Natural killer cell treated with Interleukin-12 subunit alpha and Interleukin-12 subunit beta and Interleukin-15 and Interleukin-18, amount 100 ng/mL, for 72 hours (primary cell): ENCODE data around the gene IL21R. TPM values are rescaled to one million over a fixed set of nuclear protein-coding genes. Genes with fewer than 3 reads are reported as not detected.
"Not testable (repeated sequence)": the region's sequence is repeated elsewhere in the genome, so short reads cannot be mapped to it uniquely, and the experiment has no call there.

Experiments used
- ATAC-seq, 2 donors: fragments of 150-1000 bp; cut with Tn5 transposase in 1 of 2; sonication (Bioruptor Pico), chemical (Tn5 transposase) in 1 of 2; 2 replicates each; pipeline ENCODE4 v1.10.0; 2021
- DNase-seq: peaks from one replicate; pipeline ENCODE4 v3.0.0; 2022; ENCODE audit warnings: low spot score
- H3K27ac Mint-ChIP-seq, 2 donors: 1 replicate in 1 of 2; 2 replicates in 1 of 2; pipeline ENCODE4 v1.8.0; 2022; ENCODE audit warnings: mixed read lengths in 2 of 2, mild to moderate bottlenecking in 1 of 2, moderate library complexity in 1 of 2
- H3K27me3 Mint-ChIP-seq, 2 donors: 1 replicate in 1 of 2; 2 replicates in 1 of 2; pipeline ENCODE4 v1.8.0; 2022; ENCODE audit warnings: mixed read lengths in 2 of 2
- H3K36me3 Mint-ChIP-seq: one replicate; pipeline ENCODE4 v1.8.0; 2022; ENCODE audit warnings: mixed read lengths
- H3K4me1 Mint-ChIP-seq, 2 donors: 1 replicate in 1 of 2; 2 replicates in 1 of 2; pipeline ENCODE4 v1.8.0; 2022; ENCODE audit warnings: low read depth in 2 of 2, mixed read lengths in 2 of 2, mild to moderate bottlenecking in 1 of 2
- H3K4me3 Mint-ChIP-seq: one replicate; pipeline ENCODE4 v1.8.0; 2022; ENCODE audit warnings: mixed read lengths
- H3K9me3 Mint-ChIP-seq: 2 replicates; pipeline ENCODE4 v1.8.0; 2022; ENCODE audit warnings: mixed read lengths
- total RNA-seq, 2 donors: library from RNA; stranded (reverse); gene quantifications; one replicate each; pipeline ENCODE4 v1.2.3, GENCODE V29; 2022

IL21R gene
- total RNA-seq, 2 donors from 2014 or later: 58.3 to 64.4 TPM

DNA sequence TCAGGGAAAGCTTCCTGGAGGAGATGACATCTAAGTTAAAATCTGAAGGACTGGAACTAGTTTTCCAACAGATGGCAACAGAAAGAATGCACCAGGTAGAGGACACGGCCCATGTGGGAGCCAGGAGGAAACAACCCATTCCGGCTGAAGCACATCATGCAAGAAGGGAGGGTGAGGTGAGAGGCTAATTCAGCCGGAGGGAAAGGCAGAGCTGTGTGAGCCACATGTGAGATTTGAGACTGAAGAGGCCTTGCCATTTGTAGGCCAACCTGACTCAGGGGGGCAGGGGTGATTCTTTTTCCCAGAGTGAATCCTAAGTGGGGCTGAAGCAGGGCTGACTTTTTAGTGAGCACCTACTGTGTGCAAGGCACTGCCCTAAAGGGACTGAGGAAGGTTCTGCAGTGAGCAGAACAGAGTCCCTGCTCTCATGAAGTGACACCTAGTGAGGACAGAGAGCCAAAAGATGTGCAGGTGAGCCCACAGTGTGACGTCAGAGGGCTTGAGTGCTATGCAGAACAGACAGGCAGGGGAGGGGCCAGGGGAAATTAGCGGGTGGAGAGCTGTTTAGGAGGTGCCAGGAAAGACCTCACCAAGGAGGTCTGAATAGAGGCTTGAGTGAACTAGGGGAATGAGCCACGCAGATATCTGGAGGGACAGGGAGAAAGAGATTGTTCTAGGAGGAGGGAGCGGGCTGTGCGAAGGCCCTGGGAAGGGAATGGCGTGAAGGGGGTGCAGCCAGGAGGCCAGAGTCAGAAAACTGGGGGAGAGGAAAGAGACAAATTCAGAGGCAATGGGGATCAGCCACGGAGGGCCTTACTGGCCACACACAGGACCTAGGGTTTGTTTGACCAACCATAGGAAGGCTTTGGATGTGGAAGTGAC is 19.8 kb upstream of the IL21R start:
- DNase-seq (no peak), ATAC-seq (no peak)
- Mint-ChIP-seq H3K4me3 (no peak overlapping the region), H3K27me3 (peaks cover 0 to 3% of the 10 kb centered on the region in 2 donors), H3K9me3 (peaks cover 13% of the 10 kb centered on the region), H3K36me3 (peaks cover 10% of the 10 kb centered on the region), H3K4me1 (peaks cover 49 to 59% of the 10 kb centered on the region in 2 donors), H3K27ac (peak overlapping the region; percentile 29 to 97)

GRCh38 chr16:27383556-27384243 is 18.3 kb upstream of the IL21R start:
- Mint-ChIP-seq H3K36me3 (peaks cover 10% of the 10 kb centered on the region), H3K27me3 (peaks cover 0 to 3% of the 10 kb centered on the region in 2 donors), H3K9me3 (peaks cover 13% of the 10 kb centered on the region), H3K4me1 (peaks cover 42 to 54% of the 10 kb centered on the region in 2 donors), H3K4me3 (peak overlapping the region; percentile 63), H3K27ac (peak overlapping the region; percentile 57 to 97)
- ATAC-seq (no peak), DNase-seq (no peak)

GRCh38 chr16:27384425-27384824 is 17.5 kb upstream of the IL21R start:
- peak overlapping the region; percentile 57 to 97 for H3K27ac Mint-ChIP-seq
- H3K4me3 Mint-ChIP-seq: peak overlapping the region; percentile 63
- ATAC-seq: no peak
- peaks cover 15% of the 10 kb centered on the region for H3K9me3 Mint-ChIP-seq
- H3K4me1 Mint-ChIP-seq: peaks cover 42 to 49% of the 10 kb centered on the region in 2 donors
- DNase-seq: no peak
- H3K27me3 Mint-ChIP-seq: peaks cover 0 to 3% of the 10 kb centered on the region in 2 donors
- peaks cover 13% of the 10 kb centered on the region for H3K36me3 Mint-ChIP-seq

- H3K27me3 Mint-ChIP-seq: peaks cover 0 to 3% of the 10 kb centered on the region in 2 donors
- peaks cover 40 to 45% of the 10 kb centered on the region in 2 donors for H3K4me1 Mint-ChIP-seq
- H3K27ac Mint-ChIP-seq: peak overlapping the region in 1 of 2 donors; percentile 97
- peaks cover 16% of the 10 kb centered on the region for H3K36me3 Mint-ChIP-seq
- no peak overlapping the region for H3K4me3 Mint-ChIP-seq
- no peak for DNase-seq
- peaks cover 16% of the 10 kb centered on the region for H3K9me3 Mint-ChIP-seq
- ATAC-seq: no peak
Measured at GRCh38 chr16:27385398-27385797, 16.6 kb upstream of the IL21R start.

GRCh38 chr16:27386674-27387073 is 15.3 kb upstream of the IL21R start:
- Mint-ChIP-seq H3K27ac (peak overlapping the region in 1 of 2 donors; percentile 4), H3K4me1 (peaks cover 33 to 43% of the 10 kb centered on the region in 2 donors), H3K36me3 (peaks cover 18% of the 10 kb centered on the region), H3K4me3 (no peak overlapping the region), H3K27me3 (peaks cover 0 to 3% of the 10 kb centered on the region in 2 donors), H3K9me3 (peaks cover 16% of the 10 kb centered on the region)
- DNase-seq (no peak), ATAC-seq (no peak)

DNA sequence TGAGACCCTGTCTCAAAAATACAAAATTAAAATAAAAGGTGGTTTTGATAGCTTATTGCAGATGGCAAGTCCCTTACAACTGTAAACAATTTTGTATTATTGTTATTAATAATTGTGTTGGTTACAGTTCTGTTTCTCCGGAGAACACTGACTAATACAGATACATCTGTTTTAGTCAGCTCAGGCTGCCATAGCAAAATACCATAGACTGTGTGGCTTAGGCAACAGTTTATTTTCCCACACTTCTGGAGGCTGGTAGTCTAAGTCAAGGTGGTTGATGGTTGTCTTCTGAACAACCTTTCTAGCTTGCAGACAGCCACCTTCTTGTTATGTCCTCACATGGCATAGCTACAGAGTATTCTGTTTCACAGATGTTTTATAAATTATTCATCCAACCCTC is 14.2 kb upstream of the IL21R start:
- peaks cover 13% of the 10 kb centered on the region for H3K9me3 Mint-ChIP-seq
- H3K36me3 Mint-ChIP-seq: peaks cover 28% of the 10 kb centered on the region
- no peak for DNase-seq
- H3K4me1 Mint-ChIP-seq: peaks cover 26 to 39% of the 10 kb centered on the region in 2 donors
- H3K27me3 Mint-ChIP-seq: no peaks in the 10 kb centered on the region
- H3K27ac Mint-ChIP-seq: no peak overlapping the region
- no peak overlapping the region for H3K4me3 Mint-ChIP-seq
- peak; percentile 73 to 92 for ATAC-seq

GRCh38 chr16:27389272-27389961 is 12.6 kb upstream of the IL21R start:
- H3K4me3 Mint-ChIP-seq: peak overlapping the region; percentile 13
- DNase-seq: no peak
- H3K4me1 Mint-ChIP-seq: peaks cover 33 to 43% of the 10 kb centered on the region in 2 donors
- peaks cover 9% of the 10 kb centered on the region for H3K9me3 Mint-ChIP-seq
- peak overlapping the region; percentile 5 to 8 for H3K27ac Mint-ChIP-seq
- no peak for ATAC-seq
- peaks cover 33% of the 10 kb centered on the region for H3K36me3 Mint-ChIP-seq
- H3K27me3 Mint-ChIP-seq: no peaks in the 10 kb centered on the region

GRCh38 chr16:27390151-27390550 is 11.8 kb upstream of the IL21R start:
- Mint-ChIP-seq H3K36me3 (peaks cover 37% of the 10 kb centered on the region), H3K4me1 (peaks cover 33 to 42% of the 10 kb centered on the region in 2 donors), H3K27ac (no peak overlapping the region), H3K9me3 (peaks cover 12% of the 10 kb centered on the region), H3K27me3 (no peaks in the 10 kb centered on the region), H3K4me3 (no peak overlapping the region)
- no peak for DNase-seq
- no peak for ATAC-seq

GRCh38 chr16:27392671-27393070 is 9.3 kb upstream of the IL21R start:
- Mint-ChIP-seq H3K4me3 (no peak overlapping the region), H3K27ac (no peak overlapping the region), H3K36me3 (peaks cover 37% of the 10 kb centered on the region), H3K4me1 (peaks cover 33 to 39% of the 10 kb centered on the region in 2 donors), H3K9me3 (peaks cover 9% of the 10 kb centered on the region), H3K27me3 (no peaks in the 10 kb centered on the region)
- ATAC-seq (no peak), DNase-seq (no peak)

- ATAC-seq: no peak
- H3K4me3 Mint-ChIP-seq: no peak overlapping the region
- H3K36me3 Mint-ChIP-seq: peaks cover 33% of the 10 kb centered on the region
- no peak for DNase-seq
- H3K27ac Mint-ChIP-seq: peak overlapping the region in 1 of 2 donors; percentile 42
- H3K9me3 Mint-ChIP-seq: peaks cover 7% of the 10 kb centered on the region
- peaks cover 33 to 37% of the 10 kb centered on the region in 2 donors for H3K4me1 Mint-ChIP-seq
- H3K27me3 Mint-ChIP-seq: no peaks in the 10 kb centered on the region
Measured at GRCh38 chr16:27394516-27394915, 7.5 kb upstream of the IL21R start.

DNA sequence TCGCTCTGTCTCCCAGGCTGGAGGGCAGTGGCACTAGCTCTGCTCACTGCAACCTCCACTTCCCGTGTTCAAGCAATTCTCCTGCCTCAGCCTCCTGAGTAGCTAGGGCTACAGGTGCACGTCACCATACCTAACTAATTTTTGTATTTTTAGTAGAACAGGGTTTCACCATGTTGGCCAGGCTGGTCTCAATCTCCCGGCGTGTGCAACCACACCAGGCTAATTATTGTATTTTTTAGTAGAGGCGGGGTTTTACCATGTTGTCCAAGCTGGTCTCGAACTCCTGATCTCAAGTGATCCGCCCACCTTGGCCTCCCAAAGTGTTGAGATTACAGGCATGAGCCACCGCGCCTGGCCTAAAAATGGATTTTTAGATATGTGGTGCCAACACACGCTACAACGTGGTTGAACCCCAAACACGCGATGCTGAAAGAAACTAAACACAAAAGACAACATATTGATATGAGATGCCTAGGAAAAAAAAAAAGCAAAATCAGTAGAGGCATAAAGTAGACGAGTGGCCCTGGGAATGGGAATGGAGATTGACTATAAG is 3.6 kb upstream of the IL21R start:
- peak overlapping the region; percentile 55 for H3K4me3 Mint-ChIP-seq
- not testable (repeated sequence) for H3K9me3 Mint-ChIP-seq, DNase-seq, ATAC-seq, H3K27me3 Mint-ChIP-seq
- peak overlapping the region; percentile 90 to 96 for H3K27ac Mint-ChIP-seq
- peaks cover 17% of the 10 kb centered on the region for H3K36me3 Mint-ChIP-seq
- H3K4me1 Mint-ChIP-seq: peaks cover 55 to 61% of the 10 kb centered on the region in 2 donors

- no peak for ATAC-seq
- peaks cover 10% of the 10 kb centered on the region for H3K36me3 Mint-ChIP-seq
- no peak for DNase-seq
- peaks cover 8% of the 10 kb centered on the region for H3K9me3 Mint-ChIP-seq
- no peaks in the 10 kb centered on the region for H3K27me3 Mint-ChIP-seq
- H3K27ac Mint-ChIP-seq: peak overlapping the region; percentile 90 to 96
- H3K4me1 Mint-ChIP-seq: peaks cover 53 to 56% of the 10 kb centered on the region in 2 donors
- peak overlapping the region; percentile 73 for H3K4me3 Mint-ChIP-seq
Measured at GRCh38 chr16:27398894-27399853, 2.8 kb upstream of the IL21R start.
